Cerebellar cortex (tissue), 1 donor: ENCODE measurements around the gene C14orf132.
A peak's percentile ranks its signal among the peaks of the same experiment; 100 is the strongest.
"Not testable (repeated sequence)": the region's sequence is repeated elsewhere in the genome, so short reads cannot be mapped to it uniquely, and the experiment has no call there.

Experiments
- DNase-seq: peaks from one replicate; pipeline ENCODE4 v3.0.0-alpha.2; 2015; ENCODE audit warnings: low spot score

The C14orf132 gene

DNA sequence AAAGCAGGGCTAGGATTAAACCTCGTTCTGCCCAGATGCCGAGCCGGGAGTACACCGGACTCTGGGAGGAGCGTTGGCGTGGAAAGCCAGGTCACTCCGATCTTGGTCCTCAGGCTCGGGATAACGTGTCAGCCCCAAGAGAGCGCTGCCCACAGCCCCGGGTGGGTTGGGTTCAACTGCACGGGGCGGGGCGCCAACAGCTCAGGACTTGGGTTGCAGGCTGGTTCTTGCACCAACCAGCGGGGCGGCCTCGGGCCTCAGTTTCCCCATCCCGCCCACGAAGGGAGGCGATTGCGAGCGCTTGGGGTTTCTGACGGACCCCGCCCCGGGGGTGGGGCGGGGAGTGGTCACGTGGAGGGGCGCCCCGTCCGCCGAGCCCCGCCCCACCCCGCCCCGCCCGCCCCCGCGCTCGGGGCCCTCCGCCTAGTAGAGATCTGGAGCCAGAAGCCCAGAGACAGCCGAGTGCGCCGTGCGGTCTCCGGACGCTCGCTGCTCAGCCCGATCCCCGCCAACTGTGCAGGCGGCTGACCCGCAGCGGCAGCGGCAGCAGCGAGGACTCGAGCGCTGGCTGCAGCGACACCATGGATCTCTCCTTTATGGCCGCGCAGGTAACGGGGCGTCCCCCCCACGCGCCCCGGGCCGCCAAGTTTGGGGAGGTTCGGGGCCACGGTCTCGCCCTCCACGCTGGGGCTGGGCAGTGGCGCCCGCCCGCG is at the start of gene C14orf132:
Gene C14orf132, plus strand, starts transcription at position 443 of the 713 bp plus-strand sequence. Its CDS starts 139 bp downstream, at position 582.
- DNase-seq: peak; percentile 64

DNA sequence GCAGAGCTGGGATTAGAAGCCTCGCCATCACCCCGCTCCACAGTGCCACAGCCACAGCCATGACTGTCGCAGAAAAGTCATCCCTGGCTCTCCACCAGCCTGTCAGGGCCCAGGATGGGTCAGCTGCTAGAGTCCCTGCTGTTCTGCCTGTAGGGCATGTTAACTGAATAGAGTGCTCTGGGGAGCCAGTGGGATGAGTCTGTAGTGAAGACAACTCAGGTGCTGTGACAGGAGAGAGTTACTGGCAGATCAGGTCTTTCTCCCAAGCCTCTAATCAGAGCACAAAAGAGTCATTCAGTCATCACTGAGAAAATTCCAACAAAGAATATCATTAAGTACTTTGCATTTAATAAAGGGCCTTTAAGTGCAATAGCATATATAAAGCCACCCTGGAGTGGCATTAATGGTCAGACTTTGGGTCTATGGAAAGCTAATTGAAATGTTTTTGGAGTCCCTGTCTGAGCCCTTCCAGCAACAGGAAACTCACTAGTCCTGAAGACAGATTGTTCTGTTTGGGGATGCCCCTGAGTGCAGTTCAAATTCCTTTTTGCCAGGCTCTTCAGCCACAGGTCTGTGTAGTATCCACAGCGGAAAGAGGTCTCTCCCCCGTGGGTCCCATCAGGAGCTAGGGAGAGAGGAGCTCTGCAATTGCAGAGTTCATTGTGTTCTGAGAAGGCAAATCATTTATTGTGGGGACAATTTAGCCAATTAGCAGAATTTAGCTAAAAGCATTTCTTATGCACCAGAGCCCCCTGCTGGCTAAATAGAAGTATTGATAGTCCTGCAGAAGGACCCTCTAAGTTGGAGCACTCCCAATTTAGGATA is 45.2 kb upstream of the C14orf132 start:
- peak; percentile 76 for DNase-seq

DNA sequence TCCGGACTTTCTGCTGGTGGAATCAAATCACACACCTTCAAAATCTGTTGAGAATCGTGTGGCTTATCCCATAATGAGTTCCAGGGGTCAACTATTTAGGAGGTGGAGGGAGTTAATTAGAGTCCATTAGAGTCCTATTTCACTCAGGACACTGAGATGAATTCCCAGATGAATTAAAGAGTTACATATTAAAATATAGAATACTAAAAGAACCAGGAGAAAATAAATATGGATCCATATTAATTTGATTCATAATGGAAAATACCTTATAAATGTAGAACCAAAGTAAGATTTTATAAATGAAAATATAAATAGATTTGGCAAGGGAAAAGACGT is 44.6 kb upstream of the C14orf132 start:
- no peak for DNase-seq

DNA sequence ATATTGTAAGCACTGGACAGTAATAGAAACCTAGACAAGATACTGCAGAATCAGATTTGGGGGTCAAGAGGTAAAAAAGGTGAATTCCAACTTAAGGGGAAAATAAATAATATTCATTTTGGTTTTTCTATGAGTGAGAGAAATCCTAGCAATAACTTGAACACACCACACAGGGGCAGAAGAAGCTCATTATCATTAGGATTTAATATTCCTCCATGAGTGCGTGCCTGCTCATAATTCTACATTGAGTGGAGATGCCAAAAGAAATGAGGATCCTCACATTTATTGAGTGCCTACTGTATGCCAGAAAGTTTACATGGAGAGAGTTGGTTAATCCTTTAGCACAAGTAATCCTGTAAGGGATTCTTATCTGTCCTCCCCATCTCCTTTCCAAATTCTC is 40.5 kb upstream of the C14orf132 start:
- peak; percentile 64 for DNase-seq

DNA sequence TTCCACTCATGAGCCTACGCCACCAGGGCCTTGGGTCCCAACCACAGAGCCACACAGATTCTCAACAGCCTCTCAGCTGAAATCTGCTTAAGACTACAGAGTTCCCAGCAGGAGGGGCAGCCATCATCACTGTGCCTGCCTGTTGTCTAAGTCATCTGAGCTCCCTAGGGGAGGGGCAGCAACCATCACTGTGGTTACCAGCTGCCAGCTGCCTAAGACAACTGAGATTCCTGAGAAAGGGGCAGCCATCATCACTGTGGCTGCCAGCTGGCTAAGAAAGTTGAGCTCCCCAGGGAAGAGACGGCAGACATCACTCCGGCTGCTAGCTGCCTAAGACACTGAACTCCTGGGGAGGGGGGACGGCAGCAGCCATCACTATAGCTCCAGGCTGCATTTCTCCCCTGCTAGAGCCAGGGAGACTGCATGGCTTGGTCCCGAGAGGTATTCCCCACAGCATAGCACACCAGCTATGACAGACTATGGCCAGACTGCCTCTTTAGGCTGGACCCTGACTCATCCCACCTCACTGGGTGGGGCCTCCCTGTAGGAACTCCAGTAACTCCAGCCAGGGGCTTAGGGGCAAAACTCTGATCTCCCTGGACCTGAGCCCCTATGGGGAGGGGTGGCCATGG is 37.2 kb upstream of the C14orf132 start:
- DNase-seq: no peak

DNA sequence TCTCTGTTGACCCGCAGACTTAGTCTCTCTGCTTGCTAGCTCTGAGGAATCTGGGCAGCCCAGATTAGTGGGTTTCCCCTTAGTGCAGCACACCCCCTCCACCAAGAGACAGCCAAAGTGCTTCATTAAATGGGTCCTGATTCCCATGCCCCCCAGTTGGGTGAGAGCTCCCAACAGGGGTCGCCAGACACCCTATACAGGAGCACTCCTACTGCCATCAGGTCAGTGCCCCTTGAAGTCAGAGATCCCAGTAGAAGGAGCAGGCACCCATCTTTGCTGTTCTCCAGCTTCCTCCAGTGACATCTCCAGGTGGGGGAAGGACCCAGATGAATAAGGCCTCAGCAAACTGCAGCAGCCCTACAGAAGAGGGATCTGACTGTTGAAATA is 36.7 kb upstream of the C14orf132 start:
- DNase-seq: no peak

DNA sequence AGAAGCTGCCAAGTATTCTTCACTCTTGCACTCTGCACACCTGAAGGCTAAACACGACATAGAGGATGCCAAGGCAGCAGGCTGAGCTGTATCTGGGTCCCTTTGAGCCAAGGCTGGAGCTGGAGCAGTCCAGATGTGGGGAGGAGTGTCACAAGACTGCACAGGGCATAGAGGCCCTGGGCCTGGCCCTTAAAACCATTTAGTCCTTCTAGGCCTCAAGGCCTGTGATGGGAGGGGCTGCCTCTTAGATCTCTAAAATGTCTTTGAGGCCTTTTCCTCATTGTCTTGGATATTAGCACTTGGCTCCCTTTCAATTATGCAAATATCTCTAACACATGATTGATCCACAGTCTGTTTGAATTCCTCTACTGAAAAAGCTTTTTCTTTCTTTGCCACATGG is 28.0 kb upstream of the C14orf132 start:
- DNase-seq: no peak

DNA sequence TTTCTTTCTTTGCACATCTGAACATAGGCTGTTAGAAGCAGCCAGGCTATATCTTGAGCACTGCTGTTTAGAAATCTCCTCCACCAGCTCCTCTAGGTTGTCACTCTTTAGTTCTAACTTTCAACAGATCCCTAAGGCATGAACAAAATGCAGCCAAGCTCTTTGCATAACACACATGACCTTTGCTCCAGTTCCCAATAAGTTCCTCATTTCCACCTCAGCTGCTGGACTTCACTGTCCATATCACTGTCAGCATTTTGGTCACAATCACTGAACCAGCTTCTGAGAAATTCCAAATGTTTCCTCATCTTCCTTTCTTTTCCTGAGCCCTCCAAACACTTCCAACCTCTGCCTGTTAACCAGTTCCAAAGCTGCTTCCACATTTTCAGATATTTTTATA is 27.6 kb upstream of the C14orf132 start:
- no peak for DNase-seq

DNA sequence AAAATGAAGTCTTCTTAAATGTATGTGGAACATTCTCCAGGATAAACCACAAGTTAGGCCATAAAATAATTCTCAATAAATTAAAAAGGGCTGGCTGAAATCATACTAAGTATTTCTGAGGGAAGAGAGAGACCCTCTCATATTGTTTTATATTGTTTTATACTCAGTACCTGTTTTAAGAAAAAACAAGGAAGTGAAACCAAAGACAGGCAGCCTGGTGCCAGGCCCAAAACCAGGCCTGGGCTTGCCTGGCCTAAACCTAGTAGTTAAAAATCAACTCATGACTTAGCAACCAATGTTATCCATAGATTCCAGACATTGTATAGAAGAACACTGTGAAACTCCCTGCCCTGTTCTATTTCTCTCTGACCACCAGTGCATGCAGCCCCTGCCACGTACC is 26.4 kb upstream of the C14orf132 start:
- DNase-seq: not testable (repeated sequence)

DNA sequence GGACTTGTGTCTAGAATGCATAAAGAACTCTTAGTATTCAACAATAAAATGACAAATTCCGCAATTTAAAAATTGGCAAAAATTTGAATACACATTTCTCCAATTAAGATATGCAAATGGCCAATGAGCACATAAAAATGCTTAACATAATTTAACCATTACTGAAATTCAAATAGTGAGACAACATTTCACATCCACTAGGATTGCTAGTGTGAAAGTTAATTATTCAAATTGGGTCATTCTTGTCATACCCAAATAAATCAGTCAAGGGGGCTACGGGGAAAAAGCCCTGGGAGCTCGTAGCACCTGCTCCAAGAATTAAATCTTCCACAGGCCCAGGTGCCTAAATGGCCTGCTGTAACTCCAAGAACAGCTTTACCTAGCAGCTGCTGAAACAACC is 25.0 kb upstream of the C14orf132 start:
- no peak for DNase-seq

DNA sequence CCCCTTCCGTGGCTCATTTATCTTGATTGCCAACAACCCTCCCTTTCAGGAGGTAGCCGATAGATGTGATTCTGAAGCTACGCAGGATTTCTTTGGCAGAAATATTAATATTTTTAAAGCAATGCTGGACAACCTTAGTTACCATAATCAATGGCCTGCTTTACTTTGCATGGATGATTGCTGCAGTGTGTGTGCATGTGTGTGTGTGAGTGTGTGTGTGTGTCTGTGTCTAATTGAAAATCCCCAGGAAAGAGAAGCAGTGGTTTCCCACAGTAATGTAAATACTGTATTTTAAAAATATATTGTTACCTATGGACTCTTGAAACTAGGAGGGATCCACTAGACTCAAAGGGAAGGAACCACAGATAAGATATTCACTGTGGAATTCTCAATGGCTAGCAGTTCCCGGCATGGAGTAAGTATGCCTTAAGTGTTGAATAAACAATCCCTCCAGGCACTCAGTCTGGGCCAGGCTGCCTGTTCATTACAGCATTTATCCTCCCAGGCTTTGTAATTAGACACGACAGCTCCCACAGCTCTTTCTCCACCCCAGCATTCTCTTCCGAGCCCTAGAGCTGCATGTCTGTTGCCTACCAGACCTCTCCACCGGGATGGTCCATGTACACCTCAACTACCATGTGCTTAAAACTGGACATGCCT is 22.5 kb upstream of the C14orf132 start:
- peak; percentile 47 for DNase-seq

DNA sequence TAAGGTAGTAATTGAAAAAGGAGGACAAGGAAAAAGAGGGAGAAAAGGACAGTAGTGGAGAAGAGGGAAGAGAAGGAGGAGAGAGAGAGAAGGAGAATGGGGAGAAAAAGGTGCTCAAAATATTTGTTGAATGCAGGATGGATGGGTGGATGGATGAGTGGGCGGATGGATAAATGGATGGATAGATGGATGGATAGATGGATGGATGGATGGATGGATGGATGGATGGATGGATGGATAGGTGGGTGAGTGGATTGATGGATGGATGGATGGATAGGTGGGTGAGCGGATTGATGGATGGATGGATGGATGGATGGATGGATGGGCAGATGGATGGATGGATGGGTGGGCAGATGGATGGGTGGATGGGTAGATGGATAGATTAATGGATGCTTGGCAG is 21.3 kb upstream of the C14orf132 start:
- no peak for DNase-seq

DNA sequence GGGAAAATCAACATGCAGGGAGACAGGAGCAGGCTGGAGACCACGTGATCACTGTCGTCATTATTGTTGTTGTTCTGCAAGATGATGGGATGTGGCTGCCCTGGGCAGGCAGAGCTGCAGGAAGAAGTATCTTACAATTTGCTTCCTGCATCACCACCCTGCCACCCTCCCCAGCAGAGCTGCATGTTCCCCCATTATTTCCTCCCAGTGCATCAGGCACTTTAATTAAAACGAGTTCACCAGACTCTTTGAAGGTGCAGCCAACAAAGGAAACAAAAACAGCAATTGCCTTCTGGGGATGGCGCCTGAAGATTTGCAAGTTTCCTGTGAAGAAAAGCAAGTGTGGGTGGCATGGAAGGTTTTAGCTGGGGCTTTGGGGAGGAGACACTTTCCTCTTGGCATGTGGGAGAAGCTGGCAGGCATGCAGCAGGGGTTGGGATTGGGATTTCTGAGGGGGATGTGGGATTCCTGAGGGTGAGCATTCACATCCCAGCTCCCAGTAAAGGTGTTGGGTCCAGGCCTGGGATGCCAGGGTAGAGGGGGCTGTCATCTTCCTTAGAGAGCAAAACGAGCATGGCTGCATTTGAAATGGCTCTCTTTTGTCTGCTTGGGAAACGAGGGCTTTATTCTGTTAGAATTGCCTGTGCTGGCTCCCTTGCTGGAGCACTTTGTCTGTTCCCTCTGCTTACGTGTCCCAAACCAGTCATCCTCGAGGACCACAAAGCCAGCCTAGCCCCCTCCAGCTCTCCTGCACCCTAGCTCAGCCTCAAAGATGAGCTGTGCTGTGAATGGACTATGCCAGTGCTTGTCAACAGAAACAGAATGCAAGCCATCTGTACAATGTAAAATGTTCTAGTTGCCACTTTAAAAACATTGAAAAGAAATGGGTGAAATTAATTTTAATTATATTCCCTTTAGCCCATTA is 11.5 kb upstream of the C14orf132 start:
- DNase-seq: no peak

DNA sequence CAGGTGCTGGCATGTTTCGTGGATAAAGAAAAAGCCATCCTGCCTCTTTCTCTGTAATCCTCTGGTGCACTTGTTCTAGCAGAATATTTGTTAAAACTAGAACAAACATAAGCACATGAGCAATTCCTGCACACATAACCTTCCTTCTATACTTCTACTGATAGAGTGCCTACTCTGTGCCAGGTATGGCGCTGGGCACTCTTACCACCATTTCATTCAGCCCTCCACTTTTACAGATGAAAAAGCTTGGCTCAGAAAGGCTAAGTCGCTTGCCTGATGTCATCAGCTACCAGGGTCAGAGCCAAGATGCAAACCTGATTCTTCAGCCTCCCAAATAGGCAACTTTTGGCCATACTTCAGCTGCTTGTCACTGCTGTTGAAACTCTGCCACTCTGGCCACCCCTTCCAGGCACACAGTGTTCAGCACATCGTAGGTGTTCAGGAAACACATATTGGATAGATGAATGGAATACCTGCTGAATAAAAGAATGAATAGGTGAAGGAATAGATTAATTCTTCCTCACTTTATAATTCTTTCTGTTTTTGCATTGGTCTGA is 10.0 kb upstream of the C14orf132 start:
- no peak for DNase-seq

DNA sequence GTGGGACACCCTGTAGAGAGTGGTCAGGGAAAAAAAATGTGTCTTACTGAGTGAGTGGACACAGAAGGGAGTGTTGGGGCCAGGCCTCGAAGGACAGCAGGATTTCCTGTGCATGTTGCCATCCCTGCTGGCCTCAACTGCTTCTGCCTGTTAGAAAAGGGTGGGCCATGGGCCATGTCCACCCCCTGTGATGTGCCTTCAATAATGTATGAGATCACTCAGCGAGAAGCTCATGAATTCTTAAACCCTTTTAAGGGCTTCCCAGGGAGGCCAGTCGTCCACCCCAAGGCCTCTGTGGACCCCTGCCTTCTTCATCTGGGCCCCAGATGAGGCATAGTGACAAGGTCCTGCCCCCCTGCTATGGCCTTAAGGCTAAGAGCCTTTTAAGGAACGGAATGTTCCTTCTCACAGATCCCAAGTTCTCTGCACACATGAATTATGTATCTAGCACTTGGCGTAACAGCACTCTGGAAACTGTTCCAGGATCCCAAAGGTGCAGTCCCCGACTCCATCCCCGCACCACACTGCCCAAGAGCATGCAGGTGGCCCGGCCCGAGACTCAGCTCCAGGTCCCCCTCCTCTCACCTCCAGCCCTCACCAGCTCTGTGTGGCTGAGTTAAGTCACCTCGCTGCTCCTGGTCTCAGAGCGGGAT is 8.9 kb upstream of the C14orf132 start:
- DNase-seq: no peak

DNA sequence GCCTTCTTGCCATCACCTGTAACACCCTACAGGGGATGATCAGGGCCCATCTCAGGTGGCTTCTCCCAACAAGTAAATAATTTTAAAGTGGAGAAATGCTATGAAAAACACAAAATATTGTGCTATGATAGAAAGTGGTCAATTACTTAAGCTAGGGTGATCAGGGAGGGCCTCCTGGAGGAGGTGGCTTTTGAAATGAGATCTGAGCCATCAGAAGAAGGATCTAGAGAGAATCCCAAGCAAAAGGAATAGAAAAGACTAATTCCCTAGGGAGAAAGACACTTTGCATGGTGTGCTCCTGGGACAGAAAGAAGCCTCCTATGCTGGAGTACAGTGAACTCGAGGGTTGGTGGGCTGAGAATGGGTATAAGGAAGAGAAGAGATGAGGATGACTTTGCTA is 7.5 kb upstream of the C14orf132 start:
- no peak for DNase-seq

DNA sequence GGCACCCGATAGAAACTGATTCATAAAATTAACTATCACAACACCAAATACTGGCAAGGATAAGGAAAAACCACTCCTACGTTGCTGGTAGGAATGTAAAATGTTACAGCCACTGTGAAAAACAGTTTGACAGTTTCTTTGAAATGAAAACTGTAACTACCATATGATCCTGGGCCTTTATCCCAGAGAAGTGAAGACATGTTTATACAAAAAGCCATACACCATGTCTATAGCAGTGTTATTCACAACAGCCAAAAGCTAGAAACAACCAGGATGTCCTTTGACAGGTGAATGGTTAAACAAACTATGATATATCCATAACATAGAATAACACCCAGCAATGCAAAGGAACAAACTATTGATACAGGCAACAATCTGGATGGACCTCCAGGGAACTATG is 3.7 kb upstream of the C14orf132 start:
- no peak for DNase-seq

DNA sequence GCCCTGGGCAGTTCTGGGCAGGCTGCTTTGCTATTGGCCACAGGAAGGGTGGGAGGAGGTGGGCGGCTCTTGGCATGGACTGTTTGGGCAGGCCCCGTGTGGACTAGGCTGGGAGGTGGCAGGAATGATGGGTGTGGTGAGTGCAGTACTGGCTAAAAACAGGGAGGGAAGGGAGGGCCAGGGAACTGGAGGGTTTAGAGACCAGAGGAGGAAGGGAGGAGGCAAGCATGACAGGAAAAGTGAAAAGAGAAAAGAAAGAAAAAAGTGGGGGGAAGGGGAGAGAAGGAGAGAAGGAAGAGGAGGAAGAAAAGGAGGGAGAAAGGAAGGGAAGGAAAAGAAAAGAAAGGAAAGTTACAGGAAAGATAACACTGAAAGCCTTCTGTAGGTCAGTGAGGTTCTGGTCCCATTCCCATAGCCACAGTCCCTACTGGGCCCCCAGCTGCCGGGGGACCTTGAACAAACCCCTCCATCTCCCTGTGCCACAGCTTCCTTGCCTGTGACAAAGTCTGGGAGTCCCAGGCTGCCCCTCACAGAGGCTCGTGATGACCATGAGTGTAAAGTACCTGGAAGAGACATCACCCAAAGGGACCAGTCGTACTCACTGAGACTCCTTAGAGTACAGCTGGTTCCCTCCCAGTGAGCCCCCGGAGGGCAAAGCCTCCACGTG is 1.1 kb upstream of the C14orf132 start:
- no peak for DNase-seq

DNA sequence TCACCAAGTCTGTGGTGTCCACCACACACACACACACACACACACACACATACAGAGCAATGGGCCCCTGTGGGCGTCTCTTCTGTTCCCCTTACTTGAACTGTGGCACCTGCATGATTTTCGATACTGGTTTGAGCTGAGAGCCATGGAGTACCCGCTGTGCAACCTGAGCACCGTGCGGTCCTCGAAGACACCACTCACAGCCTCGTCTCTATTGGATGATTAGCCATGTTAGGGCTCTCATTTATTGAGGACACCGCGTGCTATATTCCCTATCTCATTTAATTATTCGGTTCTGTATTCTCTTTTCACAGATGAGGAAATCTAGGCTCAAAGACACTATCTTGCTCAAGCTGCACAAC is 623 bp upstream of the C14orf132 start:
- no peak for DNase-seq

DNA sequence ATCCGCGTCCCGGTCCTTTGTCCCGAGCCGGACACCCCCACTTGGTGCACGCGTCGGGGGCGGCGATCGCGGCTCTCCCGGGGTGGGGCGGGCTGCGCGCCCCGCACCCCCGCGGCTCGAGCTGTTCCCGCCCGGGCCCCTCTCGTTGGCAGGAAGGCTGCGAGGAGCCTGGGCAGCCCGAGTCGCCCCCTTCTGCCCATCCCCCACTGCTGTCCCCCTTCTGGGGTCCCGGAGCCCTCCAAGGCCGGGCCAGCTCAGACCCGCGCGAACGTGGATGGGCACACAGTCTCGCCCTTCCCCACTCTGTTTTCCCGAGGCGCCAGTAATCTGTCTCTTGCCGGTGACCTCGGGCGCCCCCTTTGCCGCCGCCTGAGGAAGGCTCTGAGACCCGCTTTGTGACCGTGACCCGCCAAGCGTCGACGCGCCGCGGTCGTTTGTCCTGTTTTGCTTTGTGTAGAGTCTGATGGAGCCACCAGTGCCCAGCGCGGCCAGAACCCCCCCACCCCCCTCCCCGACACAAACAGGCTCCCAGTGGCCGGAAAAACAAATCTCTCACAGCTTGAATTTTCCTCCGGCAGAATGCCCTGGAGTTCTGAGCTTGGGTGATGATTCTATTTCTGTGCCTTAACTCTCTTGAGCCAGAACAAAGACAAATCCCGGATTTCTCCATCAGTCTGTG is 610 bp downstream of the C14orf132 start:
- DNase-seq: peak; percentile 70
